NCI-H1048 (cell line): ENCODE data around the gene GPRIN2.
"Not testable (repeated sequence)": the region's sequence is repeated elsewhere in the genome, so short reads cannot be mapped to it uniquely, and the experiment has no call there.

Source experiments
- DNase-seq: peaks from one replicate; lab custom pipeline; 2025; lab: John Stamatoyannopoulos, UW

GPRIN2 gene

DNA sequence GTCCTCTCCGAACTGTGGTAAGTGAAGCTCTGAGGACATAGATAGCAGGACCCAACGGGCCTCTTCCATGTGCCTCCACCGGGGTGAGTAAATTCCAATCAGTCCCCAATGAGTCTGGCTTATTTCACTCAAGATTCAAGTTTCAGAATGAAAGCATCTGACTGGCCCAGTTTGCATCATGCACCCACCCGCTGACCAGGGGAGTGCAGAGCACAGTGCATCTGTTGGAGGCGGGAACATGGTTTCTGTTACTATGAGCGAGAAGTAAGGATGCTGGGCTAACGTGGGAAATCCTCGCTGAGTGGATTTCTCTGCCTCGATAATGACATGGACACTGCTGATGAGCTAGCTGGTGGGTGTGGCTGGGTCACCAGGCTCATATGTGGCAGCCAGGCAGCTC lies 10.7 kb upstream of the GPRIN2 start:
- not testable (repeated sequence) for DNase-seq

GRCh38 chr10:46565591-46566332 lies 9.3 kb upstream of the GPRIN2 start:
- DNase-seq = peak; percentile 28

DNA sequence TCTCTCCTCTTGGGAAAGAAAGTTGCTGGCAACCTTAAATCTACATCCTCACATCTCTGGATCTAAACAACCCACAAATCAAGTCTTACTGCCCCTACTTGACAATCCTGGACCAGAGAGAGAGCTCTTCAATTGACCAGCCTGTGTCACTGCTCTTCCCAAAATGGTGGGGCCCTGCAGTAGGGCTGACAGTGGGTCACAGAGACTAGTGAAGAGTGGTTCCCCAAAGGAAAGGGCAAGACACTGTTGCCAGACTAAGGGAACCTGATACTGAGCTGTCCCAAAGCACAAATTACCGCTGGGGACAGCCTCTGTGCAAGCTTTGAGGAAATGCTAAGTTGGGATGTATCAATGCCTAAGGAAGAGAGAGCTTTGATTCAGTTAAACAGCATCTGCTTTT lies 4.5 kb upstream of the GPRIN2 start:
- DNase-seq = no peak

GRCh38 chr10:46560381-46560780 lies 3.9 kb upstream of the GPRIN2 start:
- DNase-seq = no peak

DNA sequence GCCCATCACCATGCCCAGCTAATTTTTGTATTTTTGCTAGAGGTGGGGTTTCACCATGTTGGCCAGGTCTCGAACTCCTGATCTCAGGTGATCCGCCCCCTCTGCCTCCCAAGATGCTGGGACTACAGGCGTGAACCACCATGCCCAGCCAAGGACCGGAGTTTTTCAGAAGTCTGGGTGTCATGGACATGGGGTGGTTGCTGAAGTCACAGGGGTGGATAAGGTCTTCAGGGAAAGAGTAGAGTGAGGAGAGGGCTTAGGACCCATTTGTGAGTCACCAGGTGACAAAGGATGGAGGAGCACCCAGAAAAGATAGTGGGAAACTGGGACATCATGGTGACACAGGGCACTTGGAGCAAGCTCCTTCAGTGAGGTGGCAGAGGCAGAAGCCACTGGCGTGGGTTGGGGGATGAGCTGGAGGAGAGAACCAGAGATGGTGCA lies 2.8 kb upstream of the GPRIN2 start:
- no peak for DNase-seq

- DNase-seq = no peak
These were observed 2.1 kb upstream of the GPRIN2 start for GRCh38 chr10:46558392-46559185.

- no peak for DNase-seq
These were observed 1.6 kb upstream of the GPRIN2 start for GRCh38 chr10:46558122-46558391.

- DNase-seq = no peak
These were observed 1.1 kb upstream of the GPRIN2 start for GRCh38 chr10:46557319-46558121.

DNA sequence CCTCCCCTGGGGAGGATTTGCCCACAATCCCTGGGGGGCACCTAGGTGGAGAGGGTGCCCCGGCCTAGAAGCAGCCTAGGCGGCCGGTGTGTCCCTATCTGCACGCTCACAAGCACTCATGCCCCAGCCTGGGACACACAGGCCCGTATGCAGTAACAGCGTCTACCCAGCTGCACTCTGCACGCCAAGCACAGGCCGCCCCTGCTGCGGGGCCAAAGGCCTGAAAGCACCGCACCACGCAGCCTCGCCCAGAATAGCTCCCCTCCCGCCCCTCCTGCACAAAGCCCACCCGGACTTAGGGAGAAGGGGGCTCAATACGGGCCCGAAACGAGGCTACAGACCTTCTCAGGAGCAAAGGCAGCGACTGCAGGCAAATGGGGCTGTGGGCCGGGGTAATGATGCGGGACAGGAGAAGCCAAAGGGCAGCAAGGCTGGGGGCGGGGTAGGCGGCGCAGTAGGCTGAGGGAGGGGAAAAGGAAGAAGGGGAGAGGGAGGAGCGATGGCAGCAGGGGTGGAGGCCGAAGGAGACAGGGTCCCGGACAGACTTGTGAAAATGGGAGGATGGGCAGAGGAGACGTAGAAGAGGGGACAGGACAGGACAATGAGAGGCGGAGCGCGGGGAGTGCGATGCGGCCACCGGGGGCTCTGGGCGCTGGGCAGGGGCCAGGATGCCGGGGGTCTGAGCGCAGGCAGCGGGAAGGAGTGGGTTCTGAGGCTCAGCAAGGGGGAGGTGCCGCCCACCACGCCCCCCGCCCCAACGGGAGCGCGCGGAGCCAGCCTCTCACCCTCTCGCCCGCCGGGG lies 544 bp downstream of the GPRIN2 start:
- no peak for DNase-seq

DNA sequence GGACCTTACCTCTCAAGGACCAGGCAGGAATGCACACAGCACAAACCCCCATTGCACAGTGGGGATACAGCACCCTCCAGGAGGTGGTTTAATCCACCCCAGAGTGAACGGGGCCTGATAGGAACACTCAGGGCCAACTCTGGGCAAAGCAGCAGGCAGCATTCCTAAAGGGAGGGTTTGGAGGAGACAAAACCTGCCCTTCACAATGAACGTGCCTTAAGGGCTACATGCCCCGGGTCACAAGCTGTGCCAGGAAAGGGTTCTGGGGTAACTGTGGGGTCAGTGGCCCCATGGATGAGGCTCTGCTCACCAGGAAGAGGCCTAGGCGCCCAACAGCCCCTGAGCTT lies 1.1 kb downstream of the GPRIN2 start:
- no peak for DNase-seq

DNA sequence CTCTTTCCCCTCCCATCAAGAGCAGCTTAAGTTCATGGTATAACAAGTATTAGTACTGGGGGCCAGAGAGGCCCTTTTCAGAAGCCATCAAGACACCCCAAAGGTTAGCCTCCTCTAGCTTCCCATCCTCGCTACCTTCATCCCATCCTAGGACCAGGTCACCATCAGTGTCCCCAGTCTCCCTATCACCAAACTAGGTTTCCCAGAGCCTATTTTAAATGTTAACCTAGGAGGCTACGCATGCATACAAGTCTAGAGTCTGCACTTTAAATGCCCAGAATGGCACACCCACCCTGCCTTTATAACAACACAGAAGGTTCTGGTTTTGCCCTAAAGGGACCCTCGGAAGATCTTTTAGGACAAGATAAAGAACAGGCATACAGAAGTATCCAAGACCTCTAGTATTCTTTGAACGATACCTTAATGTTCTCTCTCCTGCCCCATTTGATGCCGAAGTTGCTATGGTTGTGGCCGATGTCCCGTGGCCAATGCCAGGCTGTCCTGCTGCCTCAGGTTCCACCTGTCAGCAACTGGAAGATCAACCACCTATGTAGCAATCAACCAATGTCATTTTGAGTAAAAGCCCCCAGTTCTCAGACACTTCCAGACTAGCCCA lies 2.2 kb downstream of the GPRIN2 start:
- DNase-seq = no peak

- no peak for DNase-seq
These were observed 3.0 kb downstream of the GPRIN2 start for GRCh38 chr10:46553238-46554049.

DNA sequence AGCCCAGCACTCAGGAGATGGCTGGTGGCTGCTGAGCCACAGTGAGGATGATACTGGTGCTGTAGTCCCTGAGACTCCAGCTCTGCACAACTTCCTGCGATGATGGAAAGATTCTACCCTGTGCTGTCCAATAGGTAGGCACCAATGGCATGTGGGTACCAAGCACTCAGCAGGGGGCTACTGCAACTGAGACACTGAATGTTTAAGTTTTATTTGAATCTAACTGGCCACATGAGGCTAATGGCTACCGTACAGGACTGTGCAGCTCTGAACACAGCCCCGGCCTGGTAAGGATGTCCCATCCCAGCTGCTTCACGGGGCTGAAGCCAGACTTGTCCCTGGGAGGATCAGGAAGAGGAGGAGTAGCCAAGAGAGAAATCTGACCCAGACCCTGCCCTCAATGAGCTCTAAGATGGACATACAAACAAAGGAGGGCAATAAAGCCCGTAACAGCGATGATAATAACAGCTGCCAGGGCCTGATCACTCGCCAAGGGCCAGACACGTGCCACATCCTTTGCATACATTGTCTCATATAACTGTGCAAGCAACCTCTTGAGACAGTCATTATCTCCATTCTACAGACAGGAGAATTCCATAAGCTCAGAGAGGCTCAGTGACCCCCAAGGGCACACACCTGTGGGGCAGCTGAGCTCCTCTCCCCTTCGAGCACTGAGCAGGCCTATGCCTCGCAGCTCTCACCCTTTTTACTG lies 3.8 kb downstream of the GPRIN2 start:
- DNase-seq = no peak

- no peak for DNase-seq
These were observed 4.5 kb downstream of the GPRIN2 start for GRCh38 chr10:46551701-46552525.

DNA sequence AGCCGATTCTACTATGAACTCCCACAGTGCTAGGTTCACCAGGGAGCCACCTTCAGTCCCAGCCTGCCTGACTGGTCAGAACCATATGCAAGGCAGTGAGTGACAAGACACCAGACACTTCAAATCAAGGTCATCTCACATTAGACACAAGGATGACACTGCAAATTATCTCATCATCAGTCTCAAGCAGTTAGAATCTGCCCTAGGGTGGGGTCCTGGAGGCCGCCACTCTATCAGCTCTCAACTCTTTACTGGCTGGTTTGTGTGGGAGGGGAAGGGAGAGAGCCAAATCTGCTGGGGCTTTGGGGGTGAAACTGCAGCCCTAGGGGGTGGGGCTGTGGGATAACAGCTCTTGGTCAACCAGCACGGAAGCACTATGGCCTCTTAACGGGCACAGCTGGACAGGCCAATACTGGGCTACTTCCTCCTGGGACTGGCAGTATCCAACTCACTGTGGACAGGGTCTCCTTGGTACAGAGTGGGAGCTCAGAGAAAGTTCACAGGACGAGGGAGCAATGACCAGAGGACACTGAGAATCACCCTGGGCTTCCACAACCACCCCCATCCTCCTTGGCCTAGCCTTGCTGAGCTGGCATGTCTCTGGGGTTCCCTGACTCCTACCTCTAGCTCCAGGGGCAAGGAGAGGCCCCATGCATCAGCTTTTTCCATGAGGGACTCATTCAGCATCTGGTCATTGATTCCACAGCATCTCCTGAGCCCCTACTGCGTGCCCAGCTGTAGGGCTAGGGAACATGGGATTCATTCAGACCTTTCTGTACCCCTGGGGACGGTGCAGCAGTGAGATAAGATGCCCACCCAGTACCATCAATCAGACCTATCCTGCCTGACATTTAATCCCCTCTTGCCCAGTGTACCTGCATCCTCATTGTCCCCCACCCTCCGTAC lies 5.4 kb downstream of the GPRIN2 start:
- DNase-seq = no peak

DNA sequence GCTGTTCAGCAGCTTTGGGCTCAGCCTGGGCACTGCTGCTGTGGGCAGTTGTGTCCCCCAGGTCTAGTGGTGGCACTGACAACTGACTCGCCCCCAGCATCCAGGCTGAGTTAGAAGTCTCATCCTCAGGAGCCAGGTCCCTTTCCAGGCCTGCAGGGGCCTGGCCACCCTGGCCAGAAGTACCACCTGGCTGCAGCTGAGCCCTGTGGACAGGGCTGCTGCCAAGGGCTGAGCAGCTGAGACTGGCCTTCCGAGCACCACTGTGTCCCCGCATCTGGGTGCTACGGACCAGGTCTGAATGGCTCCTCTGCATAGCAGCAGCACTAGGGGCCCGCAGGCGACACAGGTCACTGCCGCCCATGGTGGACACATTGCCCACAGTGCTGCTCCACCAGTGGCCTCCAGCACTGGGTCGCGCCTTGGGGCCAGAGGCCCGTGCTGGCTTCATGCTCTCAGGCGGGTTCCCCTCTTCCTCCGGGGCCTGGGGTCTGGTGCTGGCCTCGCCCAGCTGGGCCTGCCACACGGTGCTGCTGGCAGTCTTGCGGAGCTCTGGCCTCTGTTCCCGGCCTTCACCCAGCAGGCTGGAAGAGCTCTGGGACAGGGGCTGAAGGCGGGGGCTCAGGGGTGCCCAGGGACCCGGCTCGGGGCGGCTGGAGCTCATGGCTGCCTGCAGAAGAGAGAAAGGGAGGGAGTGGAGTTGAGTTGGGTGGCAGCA lies 6.2 kb downstream of the GPRIN2 start:
- no peak for DNase-seq
